MM.1S (cell line): ENCODE results near the gene DNAI1.

ENCODE experiments used
- EZH2 ChIP-seq: fragments of 300-600 bp; sonication (generic); optimal IDR thresholded peaks from 2 replicates; pipeline ENCODE3; 2017; ENCODE audit warnings: low read depth, mild to moderate bottlenecking, antibody characterized with exemption, low read length, mixed read lengths
- EZH2phosphoT487 ChIP-seq: fragments of 300-600 bp; sonication (generic); IDR thresholded peaks from 2 replicates; pipeline ENCODE4 v1.6.1; 2018; ENCODE audit warnings: antibody characterized with exemption, low read length
- TF ChIP-seq, protein P1 (sequence below): fragments of 300-600 bp; sonication (generic); IDR thresholded peaks from 2 replicates; pipeline ENCODE4 v1.5.1; 2016; ENCODE audit warnings: antibody characterized with exemption, low read length, mixed read lengths

- TF ChIP-seq, protein P1, sequence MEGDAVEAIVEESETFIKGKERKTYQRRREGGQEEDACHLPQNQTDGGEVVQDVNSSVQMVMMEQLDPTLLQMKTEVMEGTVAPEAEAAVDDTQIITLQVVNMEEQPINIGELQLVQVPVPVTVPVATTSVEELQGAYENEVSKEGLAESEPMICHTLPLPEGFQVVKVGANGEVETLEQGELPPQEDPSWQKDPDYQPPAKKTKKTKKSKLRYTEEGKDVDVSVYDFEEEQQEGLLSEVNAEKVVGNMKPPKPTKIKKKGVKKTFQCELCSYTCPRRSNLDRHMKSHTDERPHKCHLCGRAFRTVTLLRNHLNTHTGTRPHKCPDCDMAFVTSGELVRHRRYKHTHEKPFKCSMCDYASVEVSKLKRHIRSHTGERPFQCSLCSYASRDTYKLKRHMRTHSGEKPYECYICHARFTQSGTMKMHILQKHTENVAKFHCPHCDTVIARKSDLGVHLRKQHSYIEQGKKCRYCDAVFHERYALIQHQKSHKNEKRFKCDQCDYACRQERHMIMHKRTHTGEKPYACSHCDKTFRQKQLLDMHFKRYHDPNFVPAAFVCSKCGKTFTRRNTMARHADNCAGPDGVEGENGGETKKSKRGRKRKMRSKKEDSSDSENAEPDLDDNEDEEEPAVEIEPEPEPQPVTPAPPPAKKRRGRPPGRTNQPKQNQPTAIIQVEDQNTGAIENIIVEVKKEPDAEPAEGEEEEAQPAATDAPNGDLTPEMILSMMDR: no peak
- TF ChIP-seq EZH2 (no peak), EZH2phosphoT487 (no peak)
These were observed 751 bp downstream of the DNAI1 start for GRCh38 chr9:34459356-34459755.
